GM12892 (cell line): ENCODE data around the gene TSPY10. TPM values are rescaled to one million over a fixed set of nuclear protein-coding genes. Genes with fewer than 3 reads are reported as not detected.
"Not testable (repeated sequence)": the region's sequence is repeated elsewhere in the genome, so short reads cannot be mapped to it uniquely, and the experiment has no call there.

Experiments used
- DNase-seq: peaks from one replicate; pipeline ENCODE4 v3.0.0; 2011; ENCODE audit not compliant: insufficient read length
- FAIRE-seq: peaks from 2 replicates; lab custom pipeline; 2011; peaks lifted over from hg19 to GRCh38; lab: Jason Lieb, UNC
- polyA plus RNA-seq: library from polyadenylated mRNA; unstranded; fragments of >200 nt; gene quantifications from one replicate; pipeline ENCODE4 v1.2.1, GENCODE V29; 2012; ENCODE audit warnings: missing spikeins, inconsistent platforms; ENCODE audit not compliant: missing spikeins

The TSPY10 gene
- polyA plus RNA-seq: not detected

GRCh38 chrY:9527580-9527979, at the start of gene TSPY10:
TSPY10 (plus strand) TSS chrY:9527880; CDS start chrY:9527926, 46 bp downstream.
- not testable (repeated sequence) for FAIRE-seq, DNase-seq

GRCh38 chrY:9486967-9487366, 40.7 kb upstream of the TSPY10 start, which contains the start of gene TSPY9:
TSPY9 (plus strand) TSS chrY:9487267; CDS start chrY:9487313, 46 bp downstream.
- DNase-seq, FAIRE-seq: not testable (repeated sequence)

GRCh38 chrY:9504396-9504795, 23.3 kb upstream of the TSPY10 start:
- not testable (repeated sequence) for DNase-seq, FAIRE-seq

- not testable (repeated sequence) for DNase-seq, FAIRE-seq
These were observed 11.4 kb upstream of the TSPY10 start for GRCh38 chrY:9516287-9516686.
